Left kidney (tissue), 2 donors: ENCODE data around the gene PHLPP1. TPM values are rescaled to one million over a fixed set of nuclear protein-coding genes. Genes with fewer than 3 reads are reported as not detected.

Experiments
- DNase-seq: peaks from one replicate; pipeline ENCODE4 v3.0.0-alpha.2; 2013
- polyA plus RNA-seq: library from polyadenylated mRNA; unstranded; fragments of 120-200 nt; gene quantifications from one replicate; pipeline ENCODE4 v1.2.1, GENCODE V29; 2013; ENCODE audit not compliant: insufficient read length

Gene PHLPP1
- polyA plus RNA-seq, 1 donor, result 17.9 TPM

DNA sequence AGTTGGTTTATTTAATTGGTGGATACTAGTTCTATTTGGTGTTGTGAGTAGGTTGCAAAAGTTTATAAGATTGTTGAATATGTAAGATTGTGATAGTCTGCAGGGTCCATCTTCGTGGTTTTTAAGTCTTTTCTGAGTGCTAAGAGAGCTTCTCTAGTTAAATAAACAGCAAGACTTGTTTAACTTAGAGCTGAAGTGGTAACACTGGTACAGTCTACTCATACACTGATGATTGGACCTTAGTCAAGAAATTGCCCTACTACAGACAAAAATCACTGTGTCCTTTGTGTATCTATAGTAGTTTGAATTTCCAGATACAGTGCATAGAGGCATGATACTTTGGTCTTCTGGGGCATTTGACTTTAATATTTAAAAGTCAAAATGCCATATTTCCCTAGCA lies 94.6 kb downstream of the PHLPP1 start:
- no peak for DNase-seq

DNA sequence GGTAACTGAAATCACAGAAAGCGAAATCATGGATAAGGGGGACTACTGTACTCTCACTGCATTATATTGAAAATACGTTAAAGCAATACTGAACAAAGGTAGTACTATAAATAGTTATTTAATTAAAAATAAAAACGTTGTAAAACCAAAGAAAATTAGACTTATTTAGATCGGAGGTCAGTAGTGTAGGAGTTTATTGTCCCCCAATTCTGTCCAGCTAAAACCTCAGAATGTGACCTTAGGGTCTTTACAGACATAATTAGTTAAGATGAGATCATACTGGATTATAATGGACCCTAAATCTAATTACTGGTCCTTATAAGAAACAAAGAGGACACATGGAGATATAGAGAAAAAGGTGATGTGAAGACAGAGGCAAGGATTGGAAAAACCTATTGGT lies 95.3 kb downstream of the PHLPP1 start:
- no peak for DNase-seq

- DNase-seq, result no peak
These were observed 96.3 kb downstream of the PHLPP1 start for GRCh38 chr18:62811674-62812073.

GRCh38 chr18:62812242-62812641 lies 96.9 kb downstream of the PHLPP1 start:
- DNase-seq, result no peak

- DNase-seq, result no peak
These were observed 97.5 kb downstream of the PHLPP1 start for GRCh38 chr18:62812876-62813275.

GRCh38 chr18:62814132-62814759 lies 98.9 kb downstream of the PHLPP1 start:
- no peak for DNase-seq

DNA sequence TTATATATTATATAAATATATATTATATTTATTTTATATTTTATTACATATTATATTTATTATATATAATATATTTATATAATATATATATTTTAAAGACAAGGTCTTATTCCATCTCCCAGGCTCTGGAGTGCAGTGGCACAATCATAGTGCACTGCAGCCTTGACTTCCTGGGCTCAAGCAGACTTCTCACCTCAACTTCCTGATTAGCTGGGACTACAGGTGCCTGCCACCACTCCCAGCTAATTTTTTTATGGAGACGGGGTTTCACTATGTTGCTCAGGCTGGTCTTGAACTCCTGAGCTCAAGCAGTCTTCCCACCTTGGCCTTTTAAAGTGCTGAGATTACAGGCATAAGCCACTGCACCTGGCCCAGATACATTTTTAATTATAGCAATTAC lies 110.0 kb downstream of the PHLPP1 start:
- DNase-seq, result no peak

GRCh38 chr18:62827397-62827796 lies 112.1 kb downstream of the PHLPP1 start:
- no peak for DNase-seq

GRCh38 chr18:62828091-62828640 lies 112.8 kb downstream of the PHLPP1 start:
- DNase-seq, result no peak

GRCh38 chr18:62828852-62829251 lies 113.5 kb downstream of the PHLPP1 start:
- no peak for DNase-seq

DNA sequence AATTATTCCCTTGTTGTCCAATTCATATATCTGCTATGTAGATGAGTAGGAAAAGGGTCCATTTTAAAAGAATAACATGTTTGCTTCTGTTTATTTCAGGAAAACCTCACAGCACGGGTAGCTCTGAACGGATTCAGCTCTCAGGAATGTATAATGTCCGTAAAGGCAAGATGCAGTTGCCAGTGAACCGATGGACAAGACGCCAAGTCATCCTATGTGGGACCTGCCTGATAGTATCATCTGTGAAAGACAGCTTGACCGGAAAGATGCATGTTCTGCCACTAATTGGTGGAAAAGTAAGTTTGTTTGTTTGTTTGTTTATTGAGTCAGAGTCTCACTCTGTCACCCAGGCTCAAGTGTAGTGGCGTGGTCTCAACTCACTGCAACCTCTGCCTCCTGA lies 114.6 kb downstream of the PHLPP1 start:
- no peak for DNase-seq

GRCh38 chr18:62832282-62832681 lies 116.9 kb downstream of the PHLPP1 start:
- DNase-seq, result no peak

DNA sequence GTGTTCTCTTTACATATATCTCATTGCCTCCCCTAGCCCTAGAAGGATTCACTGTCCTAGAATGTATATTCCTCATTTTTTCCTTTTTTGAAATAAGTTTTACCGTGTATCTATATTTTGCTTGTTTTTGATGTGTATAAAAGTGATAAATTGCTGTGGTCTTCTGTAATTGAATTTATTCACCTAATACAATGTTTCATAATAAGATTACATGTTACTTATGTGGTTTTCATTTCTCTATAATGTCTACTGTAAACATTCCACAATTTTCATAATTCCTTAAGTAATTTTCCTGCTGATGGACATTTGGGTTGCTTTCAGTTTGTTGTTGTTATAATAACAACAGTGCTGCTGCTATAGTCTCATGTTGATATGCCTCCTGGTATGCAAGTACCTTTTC lies 118.2 kb downstream of the PHLPP1 start:
- no peak for DNase-seq

- no peak for DNase-seq
These were observed 119.4 kb downstream of the PHLPP1 start for GRCh38 chr18:62834715-62835114.

DNA sequence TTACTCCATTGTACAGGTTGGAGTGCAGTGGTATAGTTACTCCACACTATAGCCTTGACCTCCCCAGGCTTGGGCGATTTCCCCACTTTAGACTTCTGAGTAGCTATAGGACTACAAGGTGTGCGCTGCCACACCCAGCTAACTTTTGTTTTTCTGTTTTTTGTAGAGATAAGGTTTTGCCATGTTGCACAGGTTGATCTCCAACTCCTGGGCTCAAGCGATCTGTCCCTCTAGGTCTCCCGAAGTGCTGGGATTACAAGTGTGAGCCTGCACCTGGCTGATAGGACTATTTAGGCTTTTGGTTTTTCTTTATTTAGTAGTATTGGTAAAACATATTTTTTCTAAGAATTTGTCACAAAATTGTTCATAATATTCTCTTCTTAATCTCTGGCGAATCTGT lies 121.7 kb downstream of the PHLPP1 start:
- no peak for DNase-seq

GRCh38 chr18:62838475-62839098 lies 123.2 kb downstream of the PHLPP1 start:
- DNase-seq, result no peak

- DNase-seq, result no peak
These were observed 124.8 kb downstream of the PHLPP1 start for GRCh38 chr18:62839874-62840713.

DNA sequence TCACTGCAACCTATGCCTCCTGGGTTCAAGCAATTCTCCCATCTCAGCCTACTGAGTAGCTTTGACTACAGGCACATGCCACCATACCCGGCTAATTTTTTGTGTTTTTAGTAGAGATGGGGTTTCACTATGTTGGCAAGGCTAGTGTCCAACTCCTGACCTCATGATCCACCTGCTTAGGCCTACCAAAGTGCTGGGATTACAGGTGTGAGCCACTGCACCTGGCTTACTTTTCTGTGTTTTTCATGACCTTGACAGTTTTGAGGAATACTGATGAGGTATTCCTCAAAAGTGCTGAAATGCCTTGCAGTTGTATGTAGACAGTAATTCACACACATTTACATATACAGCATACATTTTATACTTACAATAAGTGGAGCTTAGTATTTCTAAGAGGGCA lies 126.1 kb downstream of the PHLPP1 start:
- DNase-seq, result no peak

DNA sequence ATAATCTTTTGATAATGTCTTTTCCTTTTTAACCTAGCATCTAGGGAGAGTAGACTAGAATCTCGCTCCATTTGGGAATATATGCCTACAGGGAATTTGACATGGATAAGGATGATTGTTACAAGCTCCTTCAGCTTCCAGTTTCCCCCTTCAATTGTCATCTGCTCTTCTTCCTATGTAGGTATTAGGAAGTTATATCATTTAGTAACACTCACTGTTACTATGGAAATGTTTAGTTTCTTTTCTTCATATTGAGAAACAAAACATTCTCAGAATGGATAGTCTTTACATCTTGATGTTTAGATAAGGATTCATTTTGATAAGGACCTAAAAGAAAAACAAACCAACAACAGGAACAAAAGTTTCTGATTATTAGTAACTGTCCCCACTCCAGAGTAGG lies 127.6 kb downstream of the PHLPP1 start:
- no peak for DNase-seq

DNA sequence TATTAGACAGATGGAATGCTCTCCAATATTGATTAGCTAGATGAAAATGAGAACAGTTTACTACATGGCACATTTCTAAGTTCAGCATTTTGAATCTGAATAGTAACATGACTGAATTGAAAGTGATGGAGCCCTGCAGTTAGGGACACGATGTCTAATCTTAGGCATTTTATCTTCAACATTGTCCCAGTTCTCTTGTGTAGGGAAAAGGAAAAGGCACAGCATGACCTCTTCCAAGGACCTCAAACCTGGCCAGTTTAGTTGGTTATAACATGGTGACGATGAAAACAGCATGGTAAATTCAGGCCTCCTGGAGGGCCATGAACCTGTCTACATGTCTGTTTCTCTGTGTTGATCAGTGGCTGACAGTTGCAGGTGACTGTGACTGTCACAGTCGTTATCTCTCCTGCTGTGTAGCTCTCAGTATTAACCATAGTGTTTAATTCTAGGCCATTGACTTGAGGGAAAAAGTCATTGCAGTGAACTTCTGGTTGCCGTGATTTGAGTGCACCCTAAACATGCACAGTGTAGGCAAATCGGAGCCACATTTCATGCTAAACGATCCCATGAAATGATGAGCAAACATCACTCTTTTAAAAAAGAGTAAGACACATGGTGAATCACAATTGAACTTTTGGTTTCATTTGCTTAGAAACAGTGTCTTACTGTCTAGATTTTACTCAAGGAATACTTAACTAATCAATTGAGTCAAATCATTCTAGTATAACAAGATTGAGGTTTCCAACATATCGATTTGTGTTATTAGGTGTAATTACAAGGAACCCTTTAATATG lies 129.7 kb downstream of the PHLPP1 start:
- no peak for DNase-seq

DNA sequence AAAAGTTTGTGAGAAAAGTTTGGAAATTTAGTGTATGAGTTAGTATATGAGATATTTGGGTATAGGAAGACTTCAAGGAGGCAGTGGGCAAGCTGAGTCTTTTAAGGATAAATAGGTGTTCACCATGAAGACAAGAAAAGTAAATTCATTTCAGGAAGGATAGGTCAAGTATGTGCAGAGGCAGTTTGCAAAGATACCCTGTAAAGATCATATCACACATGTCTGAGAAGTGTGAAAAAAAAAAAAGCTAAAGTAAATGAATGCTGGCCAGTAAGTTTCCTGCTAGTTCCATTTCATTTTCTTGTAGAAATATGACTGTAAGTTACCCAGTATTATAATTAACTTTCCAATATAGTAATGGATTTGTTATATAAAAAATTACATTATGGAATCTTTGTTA lies 131.0 kb downstream of the PHLPP1 start:
- DNase-seq, result no peak

DNA sequence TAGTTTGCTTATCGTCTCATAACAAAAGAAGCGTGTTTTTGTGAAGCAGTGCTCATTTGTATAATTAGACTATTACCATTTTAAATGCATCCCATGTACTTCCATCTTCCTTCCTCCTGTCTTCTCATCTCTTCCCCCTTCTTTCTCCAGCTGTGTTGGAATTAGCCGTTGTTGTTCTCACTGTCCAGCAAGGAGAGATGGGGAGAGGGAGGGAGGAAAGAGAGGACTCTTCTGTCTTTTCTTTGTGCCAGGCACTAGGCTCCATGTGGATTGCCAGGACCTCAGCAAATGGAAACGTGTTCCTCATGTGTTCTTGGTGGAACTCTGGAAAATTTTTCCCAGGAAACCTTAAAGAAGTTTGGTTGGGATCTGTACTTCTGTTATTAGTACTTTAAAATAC lies 131.7 kb downstream of the PHLPP1 start:
- no peak for DNase-seq
